ENCODE measurements around the gene GOLT1B. TPM values are rescaled to one million over a fixed set of nuclear protein-coding genes. Genes with fewer than 3 reads are reported as not detected.
"Not testable (repeated sequence)": the region's sequence is repeated elsewhere in the genome, so short reads cannot be mapped to it uniquely, and the experiment has no call there.

The GOLT1B gene, protein sequence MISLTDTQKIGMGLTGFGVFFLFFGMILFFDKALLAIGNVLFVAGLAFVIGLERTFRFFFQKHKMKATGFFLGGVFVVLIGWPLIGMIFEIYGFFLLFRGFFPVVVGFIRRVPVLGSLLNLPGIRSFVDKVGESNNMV
- polyA plus RNA-seq (2012; ENCODE audit: insufficient read depth, insufficient read length, low read depth), result 22.6 TPM

DNA sequence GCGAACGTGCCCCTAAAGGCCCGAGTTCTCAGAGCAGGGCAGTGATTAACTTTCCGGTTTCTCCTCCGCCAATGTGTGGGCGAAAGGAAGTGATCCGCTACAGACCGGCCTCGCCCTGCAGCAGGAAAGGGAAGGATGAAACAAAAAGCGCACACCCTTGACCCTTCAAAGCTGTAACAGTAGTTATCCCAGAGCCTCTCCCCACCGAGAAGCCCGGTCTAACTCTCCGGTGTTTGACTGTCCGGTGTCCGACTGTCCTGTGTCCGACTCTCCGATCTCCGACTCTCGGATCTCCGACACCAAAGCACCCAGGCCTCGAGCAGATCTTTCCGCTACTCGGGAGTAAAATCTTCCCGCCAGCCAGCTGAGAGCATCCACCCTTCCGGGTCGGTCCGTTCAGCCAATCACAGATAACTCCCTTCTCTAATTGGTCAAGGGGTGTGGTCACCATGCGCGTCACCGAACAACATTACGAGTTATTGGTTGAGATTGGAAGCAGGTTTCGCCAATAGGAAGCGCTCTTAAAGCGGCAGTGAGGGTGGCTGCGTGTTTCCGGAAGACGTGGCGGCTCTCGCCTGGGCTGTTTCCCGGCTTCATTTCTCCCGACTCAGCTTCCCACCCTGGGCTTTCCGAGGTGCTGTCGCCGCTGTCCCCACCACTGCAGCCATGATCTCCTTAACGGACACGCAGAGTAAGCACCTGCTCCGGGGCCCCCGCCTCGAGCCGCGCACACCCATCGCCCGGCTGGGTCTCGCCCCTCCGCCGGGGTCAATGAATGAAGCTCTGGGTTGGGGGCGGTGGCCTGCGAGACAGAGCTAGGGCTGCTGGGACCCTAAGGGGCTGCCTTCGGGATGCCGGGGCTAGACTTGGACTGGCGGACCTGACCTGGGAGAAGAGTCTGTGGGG lies at the start of gene GOLT1B, which contains the start of gene RECQL:
Gene GOLT1B, plus strand, starts transcription at position 532 of the 906 bp plus-strand sequence. Its CDS starts 135 bp downstream, at position 667.
Gene RECQL, minus strand, starts transcription at position 378 of the 906 bp plus-strand sequence. CDS start 2,065 bp downstream, outside the sequence.
- peak; percentile 91 for DNase-seq
- Histone ChIP-seq H3K4me1 (no peaks in the 10 kb centered on the region), H3K4me3 (ENCODE audit: low read depth, low read length) (peak within 1 kb of the TSS; percentile 90), H3K36me3 (no peaks in the 10 kb centered on the region), H3K27me3 (no peaks in the 10 kb centered on the region), H3K9me3 (no peaks in the 10 kb centered on the region)
- TF ChIP-seq, protein P1, sequence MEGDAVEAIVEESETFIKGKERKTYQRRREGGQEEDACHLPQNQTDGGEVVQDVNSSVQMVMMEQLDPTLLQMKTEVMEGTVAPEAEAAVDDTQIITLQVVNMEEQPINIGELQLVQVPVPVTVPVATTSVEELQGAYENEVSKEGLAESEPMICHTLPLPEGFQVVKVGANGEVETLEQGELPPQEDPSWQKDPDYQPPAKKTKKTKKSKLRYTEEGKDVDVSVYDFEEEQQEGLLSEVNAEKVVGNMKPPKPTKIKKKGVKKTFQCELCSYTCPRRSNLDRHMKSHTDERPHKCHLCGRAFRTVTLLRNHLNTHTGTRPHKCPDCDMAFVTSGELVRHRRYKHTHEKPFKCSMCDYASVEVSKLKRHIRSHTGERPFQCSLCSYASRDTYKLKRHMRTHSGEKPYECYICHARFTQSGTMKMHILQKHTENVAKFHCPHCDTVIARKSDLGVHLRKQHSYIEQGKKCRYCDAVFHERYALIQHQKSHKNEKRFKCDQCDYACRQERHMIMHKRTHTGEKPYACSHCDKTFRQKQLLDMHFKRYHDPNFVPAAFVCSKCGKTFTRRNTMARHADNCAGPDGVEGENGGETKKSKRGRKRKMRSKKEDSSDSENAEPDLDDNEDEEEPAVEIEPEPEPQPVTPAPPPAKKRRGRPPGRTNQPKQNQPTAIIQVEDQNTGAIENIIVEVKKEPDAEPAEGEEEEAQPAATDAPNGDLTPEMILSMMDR (IDR thresholded peaks at IDR 0.05; ENCODE audit: low read depth, low read length), result no peak

DNA sequence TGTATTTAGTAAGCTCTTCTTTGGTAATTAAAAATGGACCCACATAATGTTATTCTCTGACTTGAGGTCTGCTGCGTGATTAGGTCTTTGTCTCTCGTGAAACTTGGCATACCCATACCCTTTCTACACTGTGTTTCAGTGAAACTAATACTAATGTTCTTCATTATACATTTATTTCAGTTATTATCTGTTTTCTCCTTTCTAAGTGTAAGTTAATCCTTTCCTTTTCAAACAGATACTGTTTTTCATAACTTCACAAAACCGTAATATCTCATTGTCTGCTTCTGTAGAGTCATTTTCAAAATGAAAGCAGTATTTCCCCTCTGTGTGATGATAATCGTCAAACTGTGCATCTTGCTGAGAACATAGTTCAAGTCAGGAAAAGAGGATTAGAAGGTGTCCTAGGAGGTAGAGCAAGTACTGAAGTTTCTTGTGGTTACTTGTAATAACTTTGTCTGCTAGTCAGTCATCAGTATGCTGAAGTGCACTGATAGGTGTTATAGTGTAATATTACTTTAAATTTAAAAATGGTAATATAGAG lies 48.2 kb upstream of the GOLT1B start:
- Histone ChIP-seq H3K4me3 (ENCODE audit: low read depth, low read length) (no peak overlapping the region), H3K9me3 (no peaks in the 10 kb centered on the region), H3K4me1 (no peaks in the 10 kb centered on the region), H3K27me3 (no peaks in the 10 kb centered on the region), H3K36me3 (no peaks in the 10 kb centered on the region)
- no peak for DNase-seq
- TF ChIP-seq, protein P1 (IDR thresholded peaks at IDR 0.05; ENCODE audit: low read depth, low read length), result no peak

DNA sequence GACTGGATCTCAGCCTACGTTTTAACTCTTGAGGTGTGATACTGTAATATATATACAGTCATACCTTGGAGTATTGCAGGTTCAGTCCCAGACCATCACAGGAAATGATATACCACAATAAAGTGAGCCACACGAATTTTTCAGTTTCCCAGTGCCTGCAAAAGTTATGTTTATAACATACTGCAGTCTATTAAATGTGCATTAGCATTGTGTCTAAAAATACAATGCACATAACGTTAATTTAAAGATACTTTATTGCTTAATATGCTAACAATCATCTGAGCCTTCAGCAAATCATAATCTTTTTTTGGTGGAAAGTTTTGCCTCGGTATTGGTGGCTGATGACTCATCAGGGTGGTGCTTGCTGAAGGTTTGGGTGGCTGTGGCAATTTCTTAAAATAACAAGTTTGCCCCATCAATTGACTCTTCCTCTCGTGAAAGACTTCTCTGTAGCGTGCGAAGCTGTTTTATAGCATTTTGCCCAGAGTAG lies 45.3 kb upstream of the GOLT1B start:
- no peaks in the 10 kb centered on the region for H3K9me3 ChIP-seq
- TF ChIP-seq, protein P1 (IDR thresholded peaks at IDR 0.05; ENCODE audit: low read depth, low read length), result no peak
- H3K4me1 ChIP-seq, result peaks cover 5% of the 10 kb centered on the region; the same call in 1 of the 2 replicates
- H3K27me3 ChIP-seq, result no peaks in the 10 kb centered on the region
- DNase-seq, result no peak
- no peaks in the 10 kb centered on the region for H3K36me3 ChIP-seq
- H3K4me3 ChIP-seq (ENCODE audit: low read depth, low read length), result no peak overlapping the region

DNA sequence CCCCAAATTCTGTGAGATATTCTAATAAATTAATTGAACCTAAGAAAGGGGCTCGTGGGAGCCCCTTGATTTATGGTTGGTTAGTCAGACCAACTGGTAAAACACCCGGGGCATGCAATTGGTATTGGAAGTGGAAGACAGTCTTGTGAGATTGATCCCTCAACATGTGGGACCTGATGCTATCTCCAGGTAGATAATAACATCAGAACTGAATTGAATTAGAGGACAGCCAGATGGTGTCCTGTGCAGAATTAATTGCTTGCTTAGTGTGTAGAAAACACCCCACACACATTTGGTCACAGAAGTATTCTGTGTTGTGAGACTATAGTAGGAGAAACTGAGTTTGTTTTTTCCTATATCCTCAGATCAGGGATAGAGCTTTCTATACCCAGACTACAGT lies 42.1 kb upstream of the GOLT1B start:
- Histone ChIP-seq H3K36me3 (no peaks in the 10 kb centered on the region), H3K9me3 (no peaks in the 10 kb centered on the region), H3K4me1 (peaks cover 5% of the 10 kb centered on the region; the same call in 1 of the 2 replicates), H3K4me3 (ENCODE audit: low read depth, low read length) (no peak overlapping the region), H3K27me3 (no peaks in the 10 kb centered on the region)
- no peak for DNase-seq
- TF ChIP-seq, protein P1 (IDR thresholded peaks at IDR 0.05; ENCODE audit: low read depth, low read length), result no peak

DNA sequence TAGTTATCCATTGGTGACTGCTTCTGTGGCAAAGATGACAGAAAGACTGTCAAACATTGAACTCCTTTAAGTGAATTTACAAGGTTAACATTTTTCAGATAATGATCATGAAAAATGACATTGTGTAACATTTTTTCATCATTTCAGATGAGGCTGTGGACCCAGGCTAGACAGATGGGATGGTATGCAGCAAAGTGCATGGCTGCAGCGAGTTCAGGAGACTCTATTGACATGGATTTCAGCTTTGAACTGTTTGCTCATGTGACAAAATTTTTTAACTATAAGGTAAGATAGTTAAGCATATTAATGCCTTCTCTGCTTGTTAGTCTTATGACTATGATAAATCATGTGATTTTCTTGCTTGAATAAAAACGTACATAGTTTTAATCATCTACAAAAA lies 34.3 kb upstream of the GOLT1B start:
- H3K9me3 ChIP-seq; H3K27me3 ChIP-seq; H3K4me1 ChIP-seq; H3K4me3 ChIP-seq (ENCODE audit: low read depth, low read length); DNase-seq; H3K36me3 ChIP-seq: not testable (repeated sequence)

DNA sequence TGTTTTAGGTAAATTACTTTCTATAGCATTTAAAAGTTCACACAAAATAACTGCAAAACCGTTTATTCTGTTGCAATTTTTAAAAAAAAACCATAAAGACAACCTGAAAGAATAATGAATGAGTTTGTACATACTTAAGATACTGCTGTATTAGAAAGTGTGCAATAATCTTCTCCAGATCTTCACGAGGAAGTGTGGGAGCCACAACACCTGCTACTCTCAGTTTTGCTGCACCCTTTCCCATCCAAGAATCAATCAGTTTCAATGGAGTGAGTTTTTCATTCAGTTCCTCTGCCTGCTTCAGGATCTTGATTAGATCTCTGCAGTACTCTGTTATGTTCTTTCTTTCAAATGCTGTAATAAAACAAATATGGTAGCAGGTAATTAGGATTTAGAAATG lies 30.3 kb upstream of the GOLT1B start:
- TF ChIP-seq, protein P1 (IDR thresholded peaks at IDR 0.05; ENCODE audit: low read depth, low read length), result no peak
- Histone ChIP-seq H3K36me3 (peaks cover 9% of the 10 kb centered on the region), H3K4me1 (no peaks in the 10 kb centered on the region), H3K27me3 (no peaks in the 10 kb centered on the region), H3K9me3 (no peaks in the 10 kb centered on the region), H3K4me3 (ENCODE audit: low read depth, low read length) (no peak overlapping the region)
- DNase-seq, result no peak
